LNCAP (cell line): Measurements from ENCODE around the gene PRKAR1B.

Source experiments
- CTCF ChIP-seq: fragments of 450-650 bp; IDR thresholded peaks from 2 replicates; pipeline ENCODE4 v1.5.1; 2017; ENCODE audit warnings: mild to moderate bottlenecking

Gene PRKAR1B

GRCh38 chr7:584122-584465 is 143.0 kb downstream of the PRKAR1B start:
- TF ChIP-seq CTCF, result no peak

GRCh38 chr7:583410-584121 is 143.5 kb downstream of the PRKAR1B start:
- TF ChIP-seq CTCF, result no peak

GRCh38 chr7:582931-583330 is 144.2 kb downstream of the PRKAR1B start:
- no peak for TF ChIP-seq CTCF

- TF ChIP-seq CTCF, result no peak
These were observed 144.8 kb downstream of the PRKAR1B start for GRCh38 chr7:582081-582835.

DNA sequence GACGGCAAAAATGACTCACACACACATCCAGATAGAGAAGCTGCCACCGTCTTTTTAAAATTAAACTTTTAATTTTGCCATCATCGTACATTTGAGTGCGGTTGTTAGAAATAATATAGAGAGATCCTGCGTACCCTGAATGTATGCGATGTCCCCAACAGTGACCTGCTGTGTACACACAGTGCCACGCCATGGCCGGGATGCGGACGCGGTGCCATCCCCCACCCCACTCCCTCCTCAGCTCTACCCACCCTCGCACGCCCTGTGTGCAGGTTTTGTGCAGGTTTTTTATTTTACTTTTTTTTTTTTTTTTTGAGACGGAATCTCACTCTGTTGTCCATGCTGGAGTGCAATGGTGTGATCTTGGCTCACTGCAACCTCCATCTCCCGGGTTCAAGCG is 148.7 kb downstream of the PRKAR1B start:
- no peak for TF ChIP-seq CTCF

DNA sequence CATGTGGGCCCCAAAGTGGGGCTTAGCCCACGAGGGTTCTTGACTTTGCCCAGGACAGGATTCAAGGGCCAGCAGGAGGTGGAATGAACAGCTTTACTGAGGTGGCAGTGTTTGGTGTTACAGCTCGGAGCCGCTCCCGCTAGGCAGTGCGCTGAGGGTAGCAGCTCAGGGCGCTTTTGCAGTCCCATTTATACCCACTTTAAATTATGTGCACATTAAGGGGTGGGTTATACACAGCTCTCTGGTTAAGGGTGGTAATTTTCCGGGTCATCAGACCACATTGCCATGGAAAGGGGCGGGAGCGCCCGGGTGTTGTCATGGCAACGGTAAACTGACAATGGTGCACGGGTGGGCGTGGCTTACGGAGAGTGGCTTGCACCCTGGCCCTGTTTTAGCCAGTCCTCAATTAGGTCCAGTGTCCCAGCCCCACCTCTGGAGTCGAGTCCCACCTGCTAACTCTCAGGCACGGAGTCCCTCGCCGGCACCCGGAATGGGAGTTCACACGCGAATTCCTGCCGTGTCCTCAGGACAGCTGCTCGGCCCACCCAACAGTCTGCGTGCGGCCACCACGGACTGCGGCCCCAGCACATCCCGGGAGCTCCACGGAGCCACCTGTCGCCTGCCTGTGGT is 149.2 kb downstream of the PRKAR1B start:
- no peak for TF ChIP-seq CTCF

- no peak for TF ChIP-seq CTCF
These were observed 149.8 kb downstream of the PRKAR1B start for GRCh38 chr7:577278-577665.
